ENCODE results near the gene PNPLA8. TPM values are rescaled to one million over a fixed set of nuclear protein-coding genes. Genes with fewer than 3 reads are reported as not detected.
"Not testable (repeated sequence)": the region's sequence is repeated elsewhere in the genome, so short reads cannot be mapped to it uniquely, and the experiment has no call there.

PNPLA8 gene
- total RNA-seq, 1 donor from 2014 or later = 4.4 TPM

DNA sequence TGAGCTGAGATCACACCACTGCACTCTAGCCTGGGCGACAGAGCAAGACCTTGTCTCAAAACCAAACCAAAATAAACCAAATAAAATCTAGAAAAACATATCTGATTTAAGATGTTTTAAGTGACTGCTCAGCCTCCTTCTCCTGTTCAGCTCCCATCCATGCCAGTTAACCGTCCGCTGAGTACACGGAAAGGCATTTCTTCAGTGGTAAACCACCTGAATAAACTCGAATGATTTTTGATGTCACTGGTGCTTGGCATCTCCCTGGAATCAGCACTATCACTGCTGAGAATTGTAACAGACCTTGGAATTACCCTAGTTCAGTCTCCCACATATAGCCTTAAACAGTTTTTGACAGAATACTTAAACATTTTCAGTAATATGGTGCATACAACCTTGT lies 45.6 kb downstream of the PNPLA8 start:
- TF ChIP-seq, protein P1, sequence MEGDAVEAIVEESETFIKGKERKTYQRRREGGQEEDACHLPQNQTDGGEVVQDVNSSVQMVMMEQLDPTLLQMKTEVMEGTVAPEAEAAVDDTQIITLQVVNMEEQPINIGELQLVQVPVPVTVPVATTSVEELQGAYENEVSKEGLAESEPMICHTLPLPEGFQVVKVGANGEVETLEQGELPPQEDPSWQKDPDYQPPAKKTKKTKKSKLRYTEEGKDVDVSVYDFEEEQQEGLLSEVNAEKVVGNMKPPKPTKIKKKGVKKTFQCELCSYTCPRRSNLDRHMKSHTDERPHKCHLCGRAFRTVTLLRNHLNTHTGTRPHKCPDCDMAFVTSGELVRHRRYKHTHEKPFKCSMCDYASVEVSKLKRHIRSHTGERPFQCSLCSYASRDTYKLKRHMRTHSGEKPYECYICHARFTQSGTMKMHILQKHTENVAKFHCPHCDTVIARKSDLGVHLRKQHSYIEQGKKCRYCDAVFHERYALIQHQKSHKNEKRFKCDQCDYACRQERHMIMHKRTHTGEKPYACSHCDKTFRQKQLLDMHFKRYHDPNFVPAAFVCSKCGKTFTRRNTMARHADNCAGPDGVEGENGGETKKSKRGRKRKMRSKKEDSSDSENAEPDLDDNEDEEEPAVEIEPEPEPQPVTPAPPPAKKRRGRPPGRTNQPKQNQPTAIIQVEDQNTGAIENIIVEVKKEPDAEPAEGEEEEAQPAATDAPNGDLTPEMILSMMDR (IDR thresholded peaks at IDR 0.05) = no peak
- no peaks in the 10 kb centered on the region for H3K9me3 ChIP-seq
- no peak overlapping the region for H3K4me3 ChIP-seq
- no peaks in the 10 kb centered on the region for H3K27me3 ChIP-seq
- H3K27ac ChIP-seq = no peak overlapping the region
- no peak for DNase-seq (ENCODE audit: low spot score in 2 of 2)
- peaks cover 13 to 33% of the 10 kb centered on the region in 2 donors for H3K36me3 ChIP-seq
- H3K4me1 ChIP-seq = no peaks in the 10 kb centered on the region
- intact Hi-C loops (cut with DNase I) = no loop called here

DNA sequence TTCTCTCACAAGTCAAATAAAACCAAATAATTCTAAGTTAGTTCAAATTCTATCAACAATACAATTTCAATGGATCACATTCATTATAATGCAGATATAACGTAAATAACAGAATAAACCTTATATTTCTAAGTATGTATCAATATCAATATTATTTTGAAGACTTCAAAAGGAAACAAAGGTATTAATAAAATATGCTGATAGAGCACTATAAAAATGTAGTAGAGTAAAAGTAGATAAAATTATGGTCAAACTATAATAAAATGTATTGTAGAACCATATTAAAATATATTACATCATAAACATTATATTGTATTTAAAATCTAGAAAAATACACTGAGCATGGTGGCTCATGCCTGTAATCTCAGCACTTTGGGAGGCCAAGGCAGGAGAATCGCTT lies 46.2 kb downstream of the PNPLA8 start:
- DNase-seq (ENCODE audit: low spot score in 2 of 2) = no peak

GRCh38 chr7:108479118-108479517 lies 46.8 kb downstream of the PNPLA8 start:
- no peaks in the 10 kb centered on the region for H3K9me3 ChIP-seq
- no peak for DNase-seq (ENCODE audit: low spot score in 2 of 2)
- H3K4me1 ChIP-seq = no peaks in the 10 kb centered on the region
- peaks cover 13 to 36% of the 10 kb centered on the region in 2 donors for H3K36me3 ChIP-seq
- TF ChIP-seq, protein P1 (IDR thresholded peaks at IDR 0.05) = no peak
- H3K4me3 ChIP-seq = no peak overlapping the region
- H3K27ac ChIP-seq = no peak overlapping the region
- no peaks in the 10 kb centered on the region for H3K27me3 ChIP-seq
- intact Hi-C loops (cut with DNase I) = no loop called here

More for the DNA sequence above, 46.2 kb downstream of the PNPLA8 start:
- Histone ChIP-seq H3K4me3 (no peak overlapping the region), H3K9me3 (no peaks in the 10 kb centered on the region), H3K36me3 (peaks cover 13 to 34% of the 10 kb centered on the region in 2 donors), H3K27me3 (no peaks in the 10 kb centered on the region), H3K27ac (no peak overlapping the region), H3K4me1 (no peaks in the 10 kb centered on the region)
- TF ChIP-seq, protein P1 (IDR thresholded peaks at IDR 0.05) = no peak
- intact Hi-C loops (cut with DNase I) = no loop called here

DNA sequence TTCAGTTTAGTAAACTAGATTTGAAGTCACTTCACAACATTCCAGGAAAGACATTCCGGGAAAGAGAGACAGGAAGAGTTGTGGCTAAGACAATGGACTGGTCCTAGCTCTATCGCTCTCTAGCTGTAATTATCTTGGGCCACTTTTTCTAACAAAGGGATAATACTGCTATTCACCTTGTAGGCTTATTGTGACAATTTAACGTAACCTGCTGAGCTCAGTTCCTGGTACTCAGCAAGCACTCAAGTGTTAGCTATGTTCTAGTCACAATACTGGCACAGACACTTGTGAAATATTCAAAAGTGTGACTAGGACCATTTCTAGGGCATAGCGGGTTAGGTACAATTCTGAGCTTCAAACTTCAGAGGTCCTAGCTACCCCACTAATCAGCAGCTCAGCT lies 57.7 kb downstream of the PNPLA8 start:
- Histone ChIP-seq H3K9me3 (no peaks in the 10 kb centered on the region), H3K36me3 (peaks cover 3 to 5% of the 10 kb centered on the region in 2 donors), H3K4me1 (no peaks in the 10 kb centered on the region), H3K27me3 (no peaks in the 10 kb centered on the region), H3K4me3 (no peak overlapping the region), H3K27ac (no peak overlapping the region)
- TF ChIP-seq, protein P1 (IDR thresholded peaks at IDR 0.05) = no peak
- intact Hi-C loops (cut with DNase I) = no loop called here
- DNase-seq (ENCODE audit: low spot score in 2 of 2) = no peak

- Histone ChIP-seq H3K4me1 (no peaks in the 10 kb centered on the region), H3K4me3 (no peak overlapping the region), H3K27me3 (no peaks in the 10 kb centered on the region), H3K9me3 (no peaks in the 10 kb centered on the region), H3K27ac (no peak overlapping the region), H3K36me3 (peaks cover 2 to 3% of the 10 kb centered on the region in 2 donors)
- DNase-seq (ENCODE audit: low spot score in 2 of 2) = no peak
- TF ChIP-seq, protein P1 (IDR thresholded peaks at IDR 0.05) = no peak
- intact Hi-C loops (cut with DNase I) = no loop called here
These were observed 58.5 kb downstream of the PNPLA8 start for GRCh38 chr7:108467391-108467790.

DNA sequence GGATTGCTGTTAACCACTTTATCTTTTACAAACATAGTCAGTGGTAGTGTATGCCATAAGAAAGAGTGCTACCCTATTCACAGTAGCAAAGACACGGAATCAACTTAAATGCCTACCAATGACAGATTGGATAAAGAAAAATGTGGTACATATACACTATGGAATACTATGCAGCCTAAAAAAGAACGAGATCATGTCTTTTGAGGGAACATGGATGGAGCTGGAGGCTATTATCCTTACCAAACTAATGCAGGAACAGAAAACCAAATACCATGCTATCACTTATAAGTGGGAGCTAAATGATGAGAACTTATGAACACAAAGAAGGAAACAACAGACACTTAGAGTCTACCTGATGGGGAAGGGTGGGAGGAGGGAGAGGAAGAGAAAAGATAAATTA lies 59.6 kb downstream of the PNPLA8 start:
- H3K4me1 ChIP-seq; H3K27ac ChIP-seq; H3K27me3 ChIP-seq; H3K36me3 ChIP-seq; H3K9me3 ChIP-seq; intact Hi-C loops (cut with DNase I); DNase-seq (ENCODE audit: low spot score in 2 of 2); H3K4me3 ChIP-seq: not testable (repeated sequence)

Data from ascending aorta (tissue), 2 donors.